IPS-20b (cell line): Measurements from ENCODE around the gene PIH1D2.

Experiments used
- H3K27ac ChIP-seq: one replicate; pipeline ENCODE4 v1.5.1; 2013; ENCODE audit warnings: low read length
- H3K27me3 ChIP-seq: 2 replicates; pipeline ENCODE4 v1.6.1; 2013; ENCODE audit warnings: mild to moderate bottlenecking, low read length, inconsistent platforms; ENCODE audit not compliant: insufficient read depth
- H3K36me3 ChIP-seq: 2 replicates; pipeline ENCODE4 v1.6.1; 2013; ENCODE audit warnings: low read depth, mild to moderate bottlenecking, inconsistent platforms, low read length, moderate library complexity; ENCODE audit not compliant: insufficient read depth
- H3K4me1 ChIP-seq: 2 replicates; pipeline ENCODE4 v1.6.1; 2013; ENCODE audit warnings: mild to moderate bottlenecking, control low read depth, inconsistent platforms, low read length, moderate library complexity; ENCODE audit not compliant: insufficient read depth
- H3K4me3 ChIP-seq: 2 replicates; pipeline ENCODE4 v1.5.1; 2013; ENCODE audit warnings: mild to moderate bottlenecking, low read length, inconsistent platforms
- H3K9ac ChIP-seq: 2 replicates; pipeline ENCODE4 v1.6.1; 2013; ENCODE audit warnings: low read depth, mild to moderate bottlenecking, inconsistent platforms, low read length, moderate library complexity
- H3K9me3 ChIP-seq: 2 replicates; pipeline ENCODE4 v1.6.1; 2013; ENCODE audit warnings: mild to moderate bottlenecking, low read depth, low read length, inconsistent platforms; ENCODE audit not compliant: insufficient read depth

Gene PIH1D2

GRCh38 chr11:112073941-112074811 is at the start of gene PIH1D2, which contains the start of gene NKAPD1:
TSS of gene PIH1D2 (minus strand) at chr11:112074017. CDS start at chr11:112073174, 843 bp downstream.
TSS of gene NKAPD1 (plus strand) at chr11:112074299. CDS start at chr11:112075575, 1,276 bp downstream.
- Histone ChIP-seq H3K9me3 (no peaks in the 10 kb centered on the region), H3K4me3 (peak within 1 kb of the TSS; percentile 94), H3K9ac (peak within 1 kb of the TSS; percentile 89), H3K27me3 (no peaks in the 10 kb centered on the region), H3K27ac (peak within 1 kb of the TSS; percentile 86), H3K36me3 (peaks cover 34% of the 10 kb centered on the region), H3K4me1 (peaks cover 8% of the 10 kb centered on the region; the same call in 1 of the 2 replicates)

- Histone ChIP-seq H3K27me3 (no peaks in the 10 kb centered on the region), H3K9me3 (no peaks in the 10 kb centered on the region), H3K36me3 (no peaks in the 10 kb centered on the region), H3K27ac (no peak overlapping the region), H3K9ac (no peak overlapping the region), H3K4me3 (no peak overlapping the region), H3K4me1 (no peaks in the 10 kb centered on the region)
Observed at GRCh38 chr11:112123129-112123528, 49.3 kb upstream of the PIH1D2 start.

- no peaks in the 10 kb centered on the region for H3K36me3 ChIP-seq
- no peaks in the 10 kb centered on the region for H3K9me3 ChIP-seq
- no peaks in the 10 kb centered on the region for H3K27me3 ChIP-seq
- H3K4me1 ChIP-seq, result no peaks in the 10 kb centered on the region
- H3K4me3 ChIP-seq, result no peak overlapping the region
- H3K27ac ChIP-seq, result no peak overlapping the region
- H3K9ac ChIP-seq, result no peak overlapping the region
Observed at GRCh38 chr11:112121981-112122615, 48.3 kb upstream of the PIH1D2 start.

GRCh38 chr11:112118176-112118575 is 44.4 kb upstream of the PIH1D2 start:
- H3K27ac ChIP-seq, result no peak overlapping the region
- no peaks in the 10 kb centered on the region for H3K27me3 ChIP-seq
- H3K4me3 ChIP-seq, result no peak overlapping the region
- no peaks in the 10 kb centered on the region for H3K4me1 ChIP-seq
- no peak overlapping the region for H3K9ac ChIP-seq
- H3K9me3 ChIP-seq, result no peaks in the 10 kb centered on the region
- H3K36me3 ChIP-seq, result no peaks in the 10 kb centered on the region

- Histone ChIP-seq H3K36me3 (no peaks in the 10 kb centered on the region), H3K27me3 (no peaks in the 10 kb centered on the region), H3K9ac (no peak overlapping the region), H3K4me1 (no peaks in the 10 kb centered on the region), H3K9me3 (no peaks in the 10 kb centered on the region), H3K4me3 (no peak overlapping the region), H3K27ac (no peak overlapping the region)
Observed at GRCh38 chr11:112115386-112115785, 41.6 kb upstream of the PIH1D2 start.

DNA sequence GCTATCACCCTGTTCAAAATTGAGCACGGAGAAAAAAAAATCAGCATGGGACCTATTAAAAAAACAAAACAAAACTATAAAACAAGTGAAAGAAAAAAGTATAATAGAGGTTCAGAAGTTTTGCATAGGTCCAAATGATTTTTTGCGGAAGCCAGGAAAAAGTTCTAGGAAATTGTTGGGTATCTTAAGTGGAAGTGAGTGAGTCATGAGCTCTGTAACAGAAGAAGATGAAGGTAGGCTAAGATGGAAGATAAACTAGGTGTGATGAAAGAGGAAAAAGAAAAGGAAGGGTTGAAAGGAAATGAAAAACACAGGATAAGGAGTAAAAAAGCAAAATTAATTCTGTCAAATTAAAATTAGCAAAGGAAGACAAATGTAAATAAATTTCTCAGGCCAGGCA is 40.6 kb upstream of the PIH1D2 start:
- H3K36me3 ChIP-seq, result no peaks in the 10 kb centered on the region
- no peak overlapping the region for H3K4me3 ChIP-seq
- no peak overlapping the region for H3K27ac ChIP-seq
- H3K4me1 ChIP-seq, result no peaks in the 10 kb centered on the region
- H3K9ac ChIP-seq, result no peak overlapping the region
- no peaks in the 10 kb centered on the region for H3K27me3 ChIP-seq
- H3K9me3 ChIP-seq, result no peaks in the 10 kb centered on the region

GRCh38 chr11:112113539-112114457 is 40.0 kb upstream of the PIH1D2 start:
- no peaks in the 10 kb centered on the region for H3K36me3 ChIP-seq
- H3K27ac ChIP-seq, result no peak overlapping the region
- H3K4me1 ChIP-seq, result no peaks in the 10 kb centered on the region
- no peaks in the 10 kb centered on the region for H3K27me3 ChIP-seq
- H3K9me3 ChIP-seq, result no peaks in the 10 kb centered on the region
- H3K9ac ChIP-seq, result no peak overlapping the region
- no peak overlapping the region for H3K4me3 ChIP-seq

DNA sequence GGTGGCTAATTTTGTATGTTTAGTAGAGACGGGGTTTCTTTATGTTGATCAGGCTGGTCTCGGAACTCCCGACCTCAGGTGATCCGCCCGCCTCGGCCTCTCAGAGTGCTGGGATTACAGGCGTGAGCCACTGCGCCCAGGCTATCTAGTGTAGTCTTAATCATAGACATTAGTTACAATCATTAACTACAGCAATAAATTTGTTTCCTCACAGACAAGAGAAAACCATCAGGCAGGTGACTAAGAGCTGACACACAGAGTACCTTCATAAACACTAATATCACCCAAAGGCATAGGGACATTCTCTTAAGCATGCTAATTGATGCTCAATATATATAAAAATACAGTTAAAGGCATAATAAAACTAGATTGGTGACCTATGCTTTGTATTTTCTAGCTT is 32.3 kb upstream of the PIH1D2 start:
- Histone ChIP-seq H3K27me3 (no peaks in the 10 kb centered on the region), H3K27ac (no peak overlapping the region), H3K4me3 (no peak overlapping the region), H3K9me3 (no peaks in the 10 kb centered on the region), H3K9ac (no peak overlapping the region), H3K4me1 (no peaks in the 10 kb centered on the region), H3K36me3 (no peaks in the 10 kb centered on the region)

DNA sequence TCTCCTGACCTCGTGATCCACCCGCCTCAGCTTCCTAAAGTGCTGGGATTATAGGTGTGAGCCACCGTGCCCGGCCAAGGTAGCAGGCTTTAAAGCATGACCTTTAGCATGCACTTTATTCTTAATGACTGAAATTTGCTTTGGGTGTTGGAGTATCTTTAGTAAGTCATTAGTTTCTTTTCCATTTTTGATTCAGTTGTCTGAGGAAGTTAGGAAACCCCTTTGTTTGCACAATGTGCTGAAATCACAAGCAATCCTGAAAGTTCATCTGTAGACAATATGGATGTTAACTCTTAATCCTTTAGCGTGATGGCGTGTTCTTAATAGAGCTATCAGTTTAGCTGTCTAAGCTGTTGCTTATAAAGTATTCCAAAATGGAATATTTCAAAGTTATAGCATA is 29.6 kb upstream of the PIH1D2 start:
- Histone ChIP-seq H3K36me3 (no peaks in the 10 kb centered on the region), H3K4me1 (no peaks in the 10 kb centered on the region), H3K27ac (no peak overlapping the region), H3K27me3 (no peaks in the 10 kb centered on the region), H3K4me3 (no peak overlapping the region), H3K9me3 (no peaks in the 10 kb centered on the region), H3K9ac (no peak overlapping the region)

DNA sequence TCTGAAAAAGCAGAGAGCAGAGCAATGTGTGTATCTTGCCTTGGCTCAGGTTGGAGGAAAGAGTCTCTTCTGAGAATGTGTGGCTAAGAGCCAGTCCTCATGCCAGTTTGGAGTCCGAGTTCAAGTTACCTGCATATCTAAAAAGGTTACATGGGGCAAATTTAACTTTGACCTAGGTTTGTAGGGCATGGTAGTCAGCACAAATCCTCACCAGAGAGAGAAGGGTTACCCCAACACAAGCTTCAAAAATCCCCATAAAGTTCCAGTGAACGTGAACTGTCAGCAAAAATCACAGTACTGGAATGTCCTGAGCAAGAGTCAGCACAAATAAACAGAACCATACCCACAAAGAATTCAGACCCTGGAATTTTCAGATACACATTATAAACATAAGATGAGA is 26.6 kb upstream of the PIH1D2 start:
- no peak overlapping the region for H3K27ac ChIP-seq
- H3K9me3 ChIP-seq, result no peaks in the 10 kb centered on the region
- H3K4me3 ChIP-seq, result no peak overlapping the region

DNA sequence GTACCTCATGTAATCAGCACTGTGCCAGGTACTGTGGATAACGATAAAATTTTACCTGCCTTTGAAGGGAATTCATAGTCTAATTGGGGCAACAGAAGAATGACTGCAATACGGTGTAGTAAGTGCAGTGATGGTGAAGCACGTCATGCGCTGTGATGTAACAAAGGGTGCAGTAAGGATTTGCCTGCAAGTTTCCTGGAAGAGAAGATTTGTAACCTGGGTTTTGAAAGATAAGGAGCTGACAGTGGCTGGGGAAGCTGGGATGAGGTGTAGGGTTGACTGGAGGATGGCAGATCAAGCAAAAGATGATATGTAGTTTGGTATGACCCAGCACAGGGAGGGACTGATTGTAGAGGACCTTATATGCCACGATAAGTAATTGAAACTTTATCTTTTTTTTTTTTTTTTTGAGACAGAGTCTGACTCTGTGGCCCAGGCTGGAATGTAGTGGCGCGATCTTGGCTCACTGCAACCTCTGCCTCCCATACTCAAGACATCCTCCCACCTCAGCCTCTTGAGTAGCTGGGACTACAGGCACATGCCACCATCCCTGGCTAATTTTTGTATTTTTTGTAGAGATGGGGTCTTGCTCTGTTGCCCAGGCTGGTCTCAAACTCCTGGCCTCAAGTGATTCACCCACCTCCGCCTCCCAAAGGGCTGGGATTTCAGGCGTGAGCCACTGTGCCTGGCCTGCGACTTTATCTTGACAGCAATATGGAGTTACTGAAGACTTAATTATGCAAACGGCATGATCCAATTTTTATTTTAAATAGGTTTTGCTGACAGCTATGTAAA is 24.1 kb upstream of the PIH1D2 start:
- Histone ChIP-seq H3K4me3 (no peak overlapping the region), H3K9ac (no peak overlapping the region), H3K27ac (no peak overlapping the region), H3K36me3 (peaks cover 35% of the 10 kb centered on the region), H3K9me3 (no peaks in the 10 kb centered on the region), H3K4me1 (no peaks in the 10 kb centered on the region), H3K27me3 (no peaks in the 10 kb centered on the region)

More for the DNA sequence above, 26.6 kb upstream of the PIH1D2 start:
- Histone ChIP-seq H3K36me3 (peaks cover 12% of the 10 kb centered on the region), H3K9ac (no peak overlapping the region), H3K4me1 (no peaks in the 10 kb centered on the region), H3K27me3 (no peaks in the 10 kb centered on the region)
